Effector memory CD8-positive, alpha-beta T cell (primary cell): Measurements from ENCODE around the gene ADAT1.
"Not testable (repeated sequence)": the region's sequence is repeated elsewhere in the genome, so short reads cannot be mapped to it uniquely, and the experiment has no call there.

Experiments
- ATAC-seq: fragments of 150-1000 bp; cut with Tn5 transposase; replicated peaks from 2 replicates; pipeline ENCODE4 v1.10.0; 2021; ENCODE audit warnings: mild to moderate bottlenecking, moderate library complexity
- DNase-seq, 3 experiments: peaks; one replicate each; pipeline ENCODE4 v3.0.0; 2021
- H3K27ac Mint-ChIP-seq, 2 donors: one replicate each; pipeline ENCODE4 v1.8.0; 2022; ENCODE audit warnings: mild to moderate bottlenecking in 2 of 2, mixed read lengths in 2 of 2, moderate library complexity in 2 of 2
- H3K27me3 Mint-ChIP-seq, 2 donors: one replicate each; pipeline ENCODE4 v1.8.0; 2022; ENCODE audit warnings: mixed read lengths in 2 of 2
- H3K36me3 Mint-ChIP-seq: one replicate; pipeline ENCODE4 v1.8.0; 2022; ENCODE audit warnings: mild to moderate bottlenecking, moderate library complexity, mixed read lengths; ENCODE audit not compliant: insufficient read depth
- H3K4me1 Mint-ChIP-seq, 2 donors: one replicate each; pipeline ENCODE4 v1.8.0; 2022; ENCODE audit warnings: low read depth in 2 of 2, mixed read lengths in 2 of 2
- H3K4me3 Mint-ChIP-seq, 2 donors: one replicate each; pipeline ENCODE4 v1.8.0; 2022; ENCODE audit warnings: mild to moderate bottlenecking in 2 of 2, mixed read lengths in 2 of 2, moderate library complexity in 2 of 2
- H3K9me3 Mint-ChIP-seq, 2 donors: one replicate each; pipeline ENCODE4 v1.8.0; 2022; ENCODE audit warnings: mixed read lengths in 2 of 2

ADAT1 gene

DNA sequence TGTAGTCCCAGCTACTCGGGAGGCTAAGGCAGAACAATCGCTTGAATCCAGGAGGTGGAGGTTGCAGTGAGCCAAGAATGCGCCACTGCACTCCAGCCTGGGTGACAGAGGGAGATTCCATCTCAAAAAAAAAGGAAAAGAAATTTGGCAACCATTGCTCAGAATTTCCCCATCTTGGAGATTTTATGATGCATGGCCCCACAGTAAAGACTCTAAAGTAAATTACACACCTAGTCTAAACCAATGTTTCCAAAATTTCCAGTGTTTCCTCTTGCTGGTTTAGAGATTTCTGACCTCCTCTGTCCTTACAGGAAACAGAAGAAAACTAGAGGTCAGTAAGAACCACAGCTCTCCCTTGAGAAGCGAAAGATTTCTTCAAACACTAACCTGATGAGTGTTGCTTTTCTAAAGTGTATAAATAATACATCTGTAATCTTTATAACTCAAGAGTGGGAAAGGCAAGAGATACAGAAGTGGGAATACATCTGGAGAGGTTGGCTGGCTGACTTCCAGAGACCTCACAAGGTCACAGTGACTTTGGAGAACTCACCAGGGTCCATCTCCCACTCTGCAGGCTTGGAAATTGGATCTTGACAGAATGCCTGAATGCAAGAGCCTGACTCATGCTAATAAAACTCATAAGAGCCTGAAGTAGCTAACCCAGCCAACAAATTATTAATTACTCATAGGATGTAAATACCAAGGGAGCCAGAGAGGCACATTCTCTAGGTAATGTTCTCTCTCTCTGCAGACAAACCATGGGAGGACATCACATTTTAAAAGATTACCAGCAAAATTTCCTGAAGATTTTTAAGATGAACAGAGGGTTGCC is 8.8 kb downstream of the ADAT1 start:
- H3K4me1 Mint-ChIP-seq, result peaks cover 24 to 30% of the 10 kb centered on the region in 2 donors
- no peak for ATAC-seq
- peaks cover 67% of the 10 kb centered on the region for H3K36me3 Mint-ChIP-seq
- peak overlapping the region in 1 of 2 donors; percentile 25 for H3K4me3 Mint-ChIP-seq
- no peaks in the 10 kb centered on the region for H3K9me3 Mint-ChIP-seq
- peak overlapping the region; percentile 96 to 98 for H3K27ac Mint-ChIP-seq
- no peaks in the 10 kb centered on the region for H3K27me3 Mint-ChIP-seq
- DNase-seq, result no peak

DNA sequence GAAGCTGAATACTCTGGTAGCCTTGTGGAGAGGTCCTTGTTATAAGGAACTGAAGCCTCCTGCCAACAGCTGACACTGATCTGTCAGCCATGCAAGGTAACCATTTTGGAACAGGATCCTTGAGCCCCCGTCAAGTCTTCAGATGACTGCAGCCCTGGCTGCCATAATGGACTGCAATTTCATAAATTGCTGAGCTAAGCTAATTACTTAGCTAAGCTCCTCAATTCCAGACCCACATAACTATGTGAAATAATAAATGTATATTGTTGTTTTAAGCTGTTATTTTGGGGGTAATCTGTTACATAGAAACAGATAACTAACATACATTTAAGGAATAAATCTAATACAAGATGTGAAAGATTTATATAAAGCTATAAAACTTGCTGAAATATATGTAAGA is 16.6 kb downstream of the ADAT1 start:
- no peak for ATAC-seq
- Mint-ChIP-seq H3K4me3 (no peak overlapping the region), H3K4me1 (peaks cover 2 to 4% of the 10 kb centered on the region in 2 donors), H3K27me3 (no peaks in the 10 kb centered on the region), H3K27ac (no peak overlapping the region), H3K36me3 (peaks cover 60% of the 10 kb centered on the region), H3K9me3 (no peaks in the 10 kb centered on the region)
- no peak for DNase-seq

DNA sequence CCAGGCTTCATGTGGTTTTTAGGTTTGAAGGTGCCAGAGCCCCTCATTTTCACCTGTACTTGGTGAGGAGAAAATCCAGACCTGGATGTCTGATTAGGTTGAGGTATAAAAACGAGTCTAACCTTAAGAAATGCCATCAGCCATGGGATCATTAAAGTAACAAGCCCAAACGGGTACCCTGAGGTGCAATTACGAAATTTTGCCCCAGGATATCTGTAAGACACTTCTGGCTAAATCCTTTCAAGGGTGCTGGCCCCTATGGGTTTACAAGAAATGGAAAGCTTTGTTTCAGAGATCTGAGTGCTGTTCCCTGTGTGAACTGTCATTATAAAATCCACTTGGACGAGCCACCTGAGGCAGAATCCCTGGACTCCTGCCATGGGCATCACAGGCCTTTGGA is 19.8 kb downstream of the ADAT1 start:
- no peak for ATAC-seq

GRCh38 chr16:75599452-75600277 is 23.4 kb downstream of the ADAT1 start:
- no peak overlapping the region for H3K27ac Mint-ChIP-seq
- no peak overlapping the region for H3K4me3 Mint-ChIP-seq

More for the DNA sequence above, 19.8 kb downstream of the ADAT1 start:
- Mint-ChIP-seq H3K27me3 (no peaks in the 10 kb centered on the region), H3K36me3 (peaks cover 74% of the 10 kb centered on the region), H3K27ac (no peak overlapping the region), H3K4me3 (no peak overlapping the region), H3K4me1 (no peaks in the 10 kb centered on the region), H3K9me3 (no peaks in the 10 kb centered on the region)
- no peak for DNase-seq

GRCh38 chr16:75593825-75594820 is 29.0 kb downstream of the ADAT1 start:
- peaks cover 5 to 14% of the 10 kb centered on the region in 2 donors for H3K4me1 Mint-ChIP-seq
- H3K36me3 Mint-ChIP-seq, result peaks cover 29% of the 10 kb centered on the region
- no peak for ATAC-seq
- peaks cover 0 to 2% of the 10 kb centered on the region in 2 donors for H3K9me3 Mint-ChIP-seq
- peak overlapping the region; percentile 62 to 73 for H3K27ac Mint-ChIP-seq
- no peak for DNase-seq
- no peaks in the 10 kb centered on the region for H3K27me3 Mint-ChIP-seq
- H3K4me3 Mint-ChIP-seq, result no peak overlapping the region

More at GRCh38 chr16:75599452-75600277, 23.4 kb downstream of the ADAT1 start:
- H3K27me3 Mint-ChIP-seq, result no peaks in the 10 kb centered on the region
- ATAC-seq (no peak), DNase-seq (no peak)
- peaks cover 0 to 2% of the 10 kb centered on the region in 2 donors for H3K9me3 Mint-ChIP-seq
- peaks cover 68% of the 10 kb centered on the region for H3K36me3 Mint-ChIP-seq
- peaks cover 0 to 8% of the 10 kb centered on the region in 2 donors for H3K4me1 Mint-ChIP-seq

GRCh38 chr16:75593308-75593707 is 29.8 kb downstream of the ADAT1 start:
- Mint-ChIP-seq H3K4me1 (peaks cover 5 to 14% of the 10 kb centered on the region in 2 donors), H3K27me3 (no peaks in the 10 kb centered on the region), H3K27ac (no peak overlapping the region), H3K4me3 (no peak overlapping the region), H3K9me3 (peaks cover 0 to 2% of the 10 kb centered on the region in 2 donors), H3K36me3 (peaks cover 25% of the 10 kb centered on the region)
- no peak for ATAC-seq
- DNase-seq, result no peak

- H3K9me3 Mint-ChIP-seq, H3K27me3 Mint-ChIP-seq, ATAC-seq, H3K4me3 Mint-ChIP-seq, DNase-seq, H3K27ac Mint-ChIP-seq: not testable (repeated sequence)
- Mint-ChIP-seq H3K4me1 (peaks cover 5 to 10% of the 10 kb centered on the region in 2 donors), H3K36me3 (peaks cover 18% of the 10 kb centered on the region)
Measured at GRCh38 chr16:75591927-75592326, 31.2 kb downstream of the ADAT1 start.

- peaks cover 5 to 8% of the 10 kb centered on the region in 2 donors for H3K4me1 Mint-ChIP-seq
- ATAC-seq (no peak), DNase-seq (no peak)
- H3K4me3 Mint-ChIP-seq, result no peak overlapping the region
- no peaks in the 10 kb centered on the region for H3K9me3 Mint-ChIP-seq
- H3K27ac Mint-ChIP-seq, result no peak overlapping the region
- H3K27me3 Mint-ChIP-seq, result no peaks in the 10 kb centered on the region
- peaks cover 13% of the 10 kb centered on the region for H3K36me3 Mint-ChIP-seq
Measured at GRCh38 chr16:75590920-75591843, 31.9 kb downstream of the ADAT1 start.

GRCh38 chr16:75589306-75589705 is 33.8 kb downstream of the ADAT1 start:
- no peak for DNase-seq
- peaks cover 6 to 9% of the 10 kb centered on the region in 2 donors for H3K4me1 Mint-ChIP-seq
- H3K4me3 Mint-ChIP-seq, result no peak overlapping the region
- no peaks in the 10 kb centered on the region for H3K27me3 Mint-ChIP-seq
- peaks cover 12% of the 10 kb centered on the region for H3K36me3 Mint-ChIP-seq
- ATAC-seq, result no peak
- no peak overlapping the region for H3K27ac Mint-ChIP-seq
- no peaks in the 10 kb centered on the region for H3K9me3 Mint-ChIP-seq

- Mint-ChIP-seq H3K4me1 (peaks cover 5 to 9% of the 10 kb centered on the region in 2 donors), H3K36me3 (peaks cover 12% of the 10 kb centered on the region), H3K27ac (no peak overlapping the region), H3K27me3 (no peaks in the 10 kb centered on the region), H3K4me3 (no peak overlapping the region), H3K9me3 (no peaks in the 10 kb centered on the region)
- ATAC-seq (no peak), DNase-seq (no peak)
Measured at GRCh38 chr16:75588716-75589115, 34.4 kb downstream of the ADAT1 start.

GRCh38 chr16:75584108-75584507 is 39.0 kb downstream of the ADAT1 start:
- Mint-ChIP-seq H3K4me3 (no peak overlapping the region), H3K27ac (peak overlapping the region; percentile 19 to 62), H3K36me3 (peaks cover 19% of the 10 kb centered on the region), H3K9me3 (no peaks in the 10 kb centered on the region), H3K4me1 (peaks cover 5 to 7% of the 10 kb centered on the region in 2 donors), H3K27me3 (no peaks in the 10 kb centered on the region)
- DNase-seq, result no peak
- no peak for ATAC-seq

DNA sequence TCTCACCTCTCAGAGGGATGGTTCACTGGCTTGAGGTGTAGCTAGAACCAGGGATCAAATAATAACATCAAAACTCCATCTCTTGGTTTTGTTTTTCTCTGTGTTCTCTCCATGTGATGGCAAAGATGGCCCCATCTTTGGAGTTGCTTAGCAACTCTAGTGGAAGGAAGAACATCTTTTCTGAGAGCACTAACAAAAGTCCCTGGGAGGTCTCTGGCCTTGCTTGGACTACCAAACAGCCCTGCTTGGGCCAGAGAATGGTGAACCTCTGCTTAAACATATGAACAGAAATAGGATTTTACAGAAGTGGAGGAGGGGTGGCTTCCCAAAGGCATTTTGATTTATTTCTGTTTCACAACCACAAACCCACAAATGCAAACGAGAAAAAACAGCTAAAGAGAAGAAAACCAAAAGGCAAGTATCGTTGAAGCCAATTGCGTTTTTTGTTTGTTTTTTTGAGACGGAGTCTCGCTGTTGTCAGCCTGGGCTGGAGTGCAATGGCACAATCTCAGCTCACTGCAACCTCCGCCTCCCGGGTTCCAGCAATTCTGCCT is 43.7 kb downstream of the ADAT1 start:
- DNase-seq (no peak), ATAC-seq (no peak)
- Mint-ChIP-seq H3K27ac (peak overlapping the region in 1 of 2 donors; percentile 64), H3K4me1 (peaks cover 5 to 16% of the 10 kb centered on the region in 2 donors), H3K9me3 (no peaks in the 10 kb centered on the region), H3K27me3 (no peaks in the 10 kb centered on the region), H3K4me3 (no peak overlapping the region), H3K36me3 (peaks cover 50% of the 10 kb centered on the region)
